HepG2 (cell line): ENCODE results near the gene TEX22. TPM values are rescaled to one million over a fixed set of nuclear protein-coding genes. Genes with fewer than 3 reads are reported as not detected.

Source experiments
- ARID2 ChIP-seq: sonication (generic); formaldehyde crosslinking; IDR thresholded peaks from 2 replicates; pipeline ENCODE4 v1.8.1; 2022; ENCODE audit warnings: mild to moderate bottlenecking, missing genetic modification reagents, borderline replicate concordance
- ARNT2 ChIP-seq: sonication (generic); formaldehyde crosslinking; IDR thresholded peaks from 2 replicates; pipeline ENCODE4 v1.8.0; 2022; ENCODE audit warnings: mild to moderate bottlenecking, low read depth, missing genetic modification reagents, moderate library complexity
- ELF3 ChIP-seq: IDR thresholded peaks from 2 replicates; pipeline ENCODE4 v1.6.1; 2016; ENCODE audit warnings: missing genetic modification reagents, missing compliant biosample characterization
- GATAD1 ChIP-seq: IDR thresholded peaks from 2 replicates; pipeline ENCODE4 v1.6.1; 2016; ENCODE audit warnings: missing genetic modification reagents, missing compliant biosample characterization
- GZF1 ChIP-seq: sonication (generic); formaldehyde crosslinking; IDR thresholded peaks from 2 replicates; pipeline ENCODE4 v1.5.1; 2020; ENCODE audit warnings: mild to moderate bottlenecking, missing genetic modification reagents
- HMGA1 ChIP-seq: sonication (generic); formaldehyde crosslinking; conservative IDR thresholded peaks from 2 replicates; pipeline ENCODE4 v1.4.0; 2020; ENCODE audit warnings: missing genetic modification reagents
- PRMT3 ChIP-seq: sonication (generic); formaldehyde crosslinking; IDR thresholded peaks from 2 replicates; pipeline ENCODE4 v1.8.1; 2022; ENCODE audit warnings: low read depth, mild to moderate bottlenecking, moderate library complexity, missing genetic modification reagents, borderline replicate concordance
- YEATS2 ChIP-seq: sonication (generic); formaldehyde crosslinking; IDR thresholded peaks from 2 replicates; pipeline ENCODE4 v1.4.0; 2020; ENCODE audit warnings: missing genetic modification reagents, borderline replicate concordance
- ZNF772 ChIP-seq: sonication (generic); formaldehyde crosslinking; IDR thresholded peaks from 2 replicates; pipeline ENCODE4 v1.5.0; 2020; ENCODE audit warnings: mild to moderate bottlenecking, missing genetic modification reagents
- ZSCAN30 ChIP-seq: sonication (generic); formaldehyde crosslinking; IDR thresholded peaks from 2 replicates; pipeline ENCODE4 v1.5.0; 2020; ENCODE audit warnings: mild to moderate bottlenecking, missing genetic modification reagents
- polyA plus RNA-seq, 8 experiments: library from polyadenylated mRNA; depleted of rRNA in 3 of 8; stranded (reverse) in 7 of 8; unstranded in 1 of 8; fragments of >200 nt; fragmentation: Illumina TruSeq in 4 of 8; extraction: Trizol in 4 of 8; gene quantifications; 2 replicates each; pipeline versions ENCODE4 v1.2.1 to v1.2.3, GENCODE V29; 2011 to 2016; ENCODE audit warnings: low read depth in 4 of 8, missing spikeins in 1 of 8, mixed read lengths in 1 of 8; ENCODE audit not compliant: insufficient read depth in 1 of 8
- total RNA-seq, 5 experiments: library from RNA; depleted of rRNA; stranded (reverse); fragments of >200 nt; fragmentation: Illumina TruSeq; extraction: Trizol; gene quantifications; 2 replicates each; pipeline ENCODE4 v1.2.3, GENCODE V29; 2016; ENCODE audit warnings: low read depth in 1 of 5
- TF ChIP-seq, protein P1 (sequence below): sonication (generic); formaldehyde crosslinking; IDR thresholded peaks from 2 replicates; pipeline ENCODE4 v1.8.0; 2022; ENCODE audit warnings: mild to moderate bottlenecking, missing genetic modification reagents
- TF ChIP-seq, protein P2 (sequence below): sonication (generic); formaldehyde crosslinking; IDR thresholded peaks from 2 replicates; pipeline ENCODE4 v1.4.0; 2020; ENCODE audit warnings: missing genetic modification reagents
- TF ChIP-seq, protein P3 (sequence below): sonication (generic); formaldehyde crosslinking; IDR thresholded peaks from 2 replicates; pipeline ENCODE4 v1.4.0; 2020; ENCODE audit warnings: missing genetic modification reagents, borderline replicate concordance
- TF ChIP-seq, protein P4 (sequence below): sonication (generic); formaldehyde crosslinking; IDR thresholded peaks from 2 replicates; pipeline ENCODE4 v1.5.0; 2020; ENCODE audit warnings: mild to moderate bottlenecking, missing genetic modification reagents
- TF ChIP-seq, protein P5 (sequence below): sonication (generic); formaldehyde crosslinking; IDR thresholded peaks from 2 replicates; pipeline ENCODE4 v1.8.0; 2022; ENCODE audit warnings: mild to moderate bottlenecking, missing genetic modification reagents; ENCODE audit not compliant: insufficient replicate concordance
- TF ChIP-seq, protein P6 (sequence below), 2 experiments: fragments of 450-650 bp in 1 of 2; sonication (generic) in 1 of 2; formaldehyde crosslinking; IDR thresholded peaks; 2 replicates each; pipeline versions ENCODE4 v1.5.0 to v1.8.0; 2020 to 2022; ENCODE audit warnings: mild to moderate bottlenecking in 1 of 2, missing genetic modification reagents in 1 of 2

TEX22 gene
- total and polyA plus RNA-seq, 2 of the 13 experiments (the other 11 are each of a cell fraction or from before 2014, with no cell fraction given): 0.07 to 0.27 TPM

DNA sequence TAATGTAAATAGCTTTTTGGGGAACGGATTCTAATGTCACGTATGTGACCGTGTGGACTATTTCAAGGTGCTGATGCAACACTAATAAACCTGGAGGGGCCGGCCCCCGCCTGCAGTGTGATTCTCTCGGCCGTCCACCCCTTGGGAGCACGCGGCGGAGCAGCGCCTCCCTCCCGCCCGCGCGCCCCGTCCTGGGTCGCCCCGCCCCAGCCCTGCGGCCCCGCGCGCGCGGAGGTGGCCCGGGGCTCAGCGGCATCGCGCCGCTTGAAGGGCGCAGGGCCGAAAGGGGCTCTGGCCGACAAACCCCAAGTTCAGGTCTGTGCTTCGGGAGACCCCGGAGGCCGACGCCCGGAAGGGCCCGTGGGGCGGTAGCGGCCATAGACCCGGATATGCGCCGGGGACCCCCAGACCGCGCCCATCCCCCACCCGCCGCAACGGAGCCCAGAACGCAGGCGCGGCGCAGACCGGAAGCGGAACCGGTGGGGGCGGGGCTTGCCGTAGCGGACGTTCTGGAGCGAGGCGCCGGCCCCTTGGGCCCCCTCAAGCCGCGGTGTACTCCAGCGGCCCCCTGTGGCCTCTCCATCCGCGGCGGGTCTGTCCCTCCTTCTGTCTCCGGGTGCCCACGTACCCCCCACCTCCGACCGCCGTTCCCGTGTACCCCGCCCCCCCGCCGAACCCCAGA, at the start of gene TEX22 (continued):
- TF ChIP-seq, protein P1, sequence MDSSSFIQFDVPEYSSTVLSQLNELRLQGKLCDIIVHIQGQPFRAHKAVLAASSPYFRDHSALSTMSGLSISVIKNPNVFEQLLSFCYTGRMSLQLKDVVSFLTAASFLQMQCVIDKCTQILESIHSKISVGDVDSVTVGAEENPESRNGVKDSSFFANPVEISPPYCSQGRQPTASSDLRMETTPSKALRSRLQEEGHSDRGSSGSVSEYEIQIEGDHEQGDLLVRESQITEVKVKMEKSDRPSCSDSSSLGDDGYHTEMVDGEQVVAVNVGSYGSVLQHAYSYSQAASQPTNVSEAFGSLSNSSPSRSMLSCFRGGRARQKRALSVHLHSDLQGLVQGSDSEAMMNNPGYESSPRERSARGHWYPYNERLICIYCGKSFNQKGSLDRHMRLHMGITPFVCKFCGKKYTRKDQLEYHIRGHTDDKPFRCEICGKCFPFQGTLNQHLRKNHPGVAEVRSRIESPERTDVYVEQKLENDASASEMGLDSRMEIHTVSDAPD (CRISPR knock-in tag): no peak
- TF ChIP-seq, protein P2, sequence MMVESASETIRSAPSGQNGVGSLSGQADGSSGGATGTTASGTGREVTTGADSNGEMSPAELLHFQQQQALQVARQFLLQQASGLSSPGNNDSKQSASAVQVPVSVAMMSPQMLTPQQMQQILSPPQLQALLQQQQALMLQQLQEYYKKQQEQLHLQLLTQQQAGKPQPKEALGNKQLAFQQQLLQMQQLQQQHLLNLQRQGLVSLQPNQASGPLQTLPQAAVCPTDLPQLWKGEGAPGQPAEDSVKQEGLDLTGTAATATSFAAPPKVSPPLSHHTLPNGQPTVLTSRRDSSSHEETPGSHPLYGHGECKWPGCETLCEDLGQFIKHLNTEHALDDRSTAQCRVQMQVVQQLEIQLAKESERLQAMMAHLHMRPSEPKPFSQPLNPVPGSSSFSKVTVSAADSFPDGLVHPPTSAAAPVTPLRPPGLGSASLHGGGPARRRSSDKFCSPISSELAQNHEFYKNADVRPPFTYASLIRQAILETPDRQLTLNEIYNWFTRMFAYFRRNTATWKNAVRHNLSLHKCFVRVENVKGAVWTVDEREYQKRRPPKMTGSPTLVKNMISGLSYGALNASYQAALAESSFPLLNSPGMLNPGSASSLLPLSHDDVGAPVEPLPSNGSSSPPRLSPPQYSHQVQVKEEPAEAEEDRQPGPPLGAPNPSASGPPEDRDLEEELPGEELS (CRISPR knock-in tag): peak; percentile 55
- TF ChIP-seq GZF1 (CRISPR knock-in tag): no peak
- TF ChIP-seq, protein P3, sequence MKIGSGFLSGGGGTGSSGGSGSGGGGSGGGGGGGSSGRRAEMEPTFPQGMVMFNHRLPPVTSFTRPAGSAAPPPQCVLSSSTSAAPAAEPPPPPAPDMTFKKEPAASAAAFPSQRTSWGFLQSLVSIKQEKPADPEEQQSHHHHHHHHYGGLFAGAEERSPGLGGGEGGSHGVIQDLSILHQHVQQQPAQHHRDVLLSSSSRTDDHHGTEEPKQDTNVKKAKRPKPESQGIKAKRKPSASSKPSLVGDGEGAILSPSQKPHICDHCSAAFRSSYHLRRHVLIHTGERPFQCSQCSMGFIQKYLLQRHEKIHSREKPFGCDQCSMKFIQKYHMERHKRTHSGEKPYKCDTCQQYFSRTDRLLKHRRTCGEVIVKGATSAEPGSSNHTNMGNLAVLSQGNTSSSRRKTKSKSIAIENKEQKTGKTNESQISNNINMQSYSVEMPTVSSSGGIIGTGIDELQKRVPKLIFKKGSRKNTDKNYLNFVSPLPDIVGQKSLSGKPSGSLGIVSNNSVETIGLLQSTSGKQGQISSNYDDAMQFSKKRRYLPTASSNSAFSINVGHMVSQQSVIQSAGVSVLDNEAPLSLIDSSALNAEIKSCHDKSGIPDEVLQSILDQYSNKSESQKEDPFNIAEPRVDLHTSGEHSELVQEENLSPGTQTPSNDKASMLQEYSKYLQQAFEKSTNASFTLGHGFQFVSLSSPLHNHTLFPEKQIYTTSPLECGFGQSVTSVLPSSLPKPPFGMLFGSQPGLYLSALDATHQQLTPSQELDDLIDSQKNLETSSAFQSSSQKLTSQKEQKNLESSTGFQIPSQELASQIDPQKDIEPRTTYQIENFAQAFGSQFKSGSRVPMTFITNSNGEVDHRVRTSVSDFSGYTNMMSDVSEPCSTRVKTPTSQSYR (CRISPR knock-in tag): peak; percentile 98
- peak; percentile 85 for TF ChIP-seq GATAD1 (CRISPR knock-in tag)
- TF ChIP-seq ELF3 (CRISPR knock-in tag): peak; percentile 44
- TF ChIP-seq PRMT3 (CRISPR knock-in tag): no peak
- TF ChIP-seq, protein P4, sequence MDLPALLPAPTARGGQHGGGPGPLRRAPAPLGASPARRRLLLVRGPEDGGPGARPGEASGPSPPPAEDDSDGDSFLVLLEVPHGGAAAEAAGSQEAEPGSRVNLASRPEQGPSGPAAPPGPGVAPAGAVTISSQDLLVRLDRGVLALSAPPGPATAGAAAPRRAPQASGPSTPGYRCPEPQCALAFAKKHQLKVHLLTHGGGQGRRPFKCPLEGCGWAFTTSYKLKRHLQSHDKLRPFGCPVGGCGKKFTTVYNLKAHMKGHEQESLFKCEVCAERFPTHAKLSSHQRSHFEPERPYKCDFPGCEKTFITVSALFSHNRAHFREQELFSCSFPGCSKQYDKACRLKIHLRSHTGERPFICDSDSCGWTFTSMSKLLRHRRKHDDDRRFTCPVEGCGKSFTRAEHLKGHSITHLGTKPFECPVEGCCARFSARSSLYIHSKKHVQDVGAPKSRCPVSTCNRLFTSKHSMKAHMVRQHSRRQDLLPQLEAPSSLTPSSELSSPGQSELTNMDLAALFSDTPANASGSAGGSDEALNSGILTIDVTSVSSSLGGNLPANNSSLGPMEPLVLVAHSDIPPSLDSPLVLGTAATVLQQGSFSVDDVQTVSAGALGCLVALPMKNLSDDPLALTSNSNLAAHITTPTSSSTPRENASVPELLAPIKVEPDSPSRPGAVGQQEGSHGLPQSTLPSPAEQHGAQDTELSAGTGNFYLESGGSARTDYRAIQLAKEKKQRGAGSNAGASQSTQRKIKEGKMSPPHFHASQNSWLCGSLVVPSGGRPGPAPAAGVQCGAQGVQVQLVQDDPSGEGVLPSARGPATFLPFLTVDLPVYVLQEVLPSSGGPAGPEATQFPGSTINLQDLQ (CRISPR knock-in tag): peak; percentile 71; the same call in 1 of the 2 replicates
- TF ChIP-seq, protein P5, sequence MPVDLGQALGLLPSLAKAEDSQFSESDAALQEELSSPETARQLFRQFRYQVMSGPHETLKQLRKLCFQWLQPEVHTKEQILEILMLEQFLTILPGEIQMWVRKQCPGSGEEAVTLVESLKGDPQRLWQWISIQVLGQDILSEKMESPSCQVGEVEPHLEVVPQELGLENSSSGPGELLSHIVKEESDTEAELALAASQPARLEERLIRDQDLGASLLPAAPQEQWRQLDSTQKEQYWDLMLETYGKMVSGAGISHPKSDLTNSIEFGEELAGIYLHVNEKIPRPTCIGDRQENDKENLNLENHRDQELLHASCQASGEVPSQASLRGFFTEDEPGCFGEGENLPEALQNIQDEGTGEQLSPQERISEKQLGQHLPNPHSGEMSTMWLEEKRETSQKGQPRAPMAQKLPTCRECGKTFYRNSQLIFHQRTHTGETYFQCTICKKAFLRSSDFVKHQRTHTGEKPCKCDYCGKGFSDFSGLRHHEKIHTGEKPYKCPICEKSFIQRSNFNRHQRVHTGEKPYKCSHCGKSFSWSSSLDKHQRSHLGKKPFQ (CRISPR knock-in tag): no peak
- TF ChIP-seq YEATS2: peak; percentile 81; the same call in 1 of the 2 replicates
- TF ChIP-seq, protein P6, sequence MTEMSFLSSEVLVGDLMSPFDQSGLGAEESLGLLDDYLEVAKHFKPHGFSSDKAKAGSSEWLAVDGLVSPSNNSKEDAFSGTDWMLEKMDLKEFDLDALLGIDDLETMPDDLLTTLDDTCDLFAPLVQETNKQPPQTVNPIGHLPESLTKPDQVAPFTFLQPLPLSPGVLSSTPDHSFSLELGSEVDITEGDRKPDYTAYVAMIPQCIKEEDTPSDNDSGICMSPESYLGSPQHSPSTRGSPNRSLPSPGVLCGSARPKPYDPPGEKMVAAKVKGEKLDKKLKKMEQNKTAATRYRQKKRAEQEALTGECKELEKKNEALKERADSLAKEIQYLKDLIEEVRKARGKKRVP (CRISPR knock-in tag; IDR thresholded peaks at IDR 0.05): peak in 1 of 2 experiments; percentile 37; a peak in 1 of 4 replicates
- TF ChIP-seq ZSCAN30 (CRISPR knock-in tag): no peak
- peak; percentile 74; the same call in 1 of the 2 replicates for TF ChIP-seq ARID2 (CRISPR knock-in tag)
- 0 out of 2 replicates have a peak, but pooled peaks have one; percentile 10 for TF ChIP-seq ZNF772 (CRISPR knock-in tag)
- peak; percentile 59; the same call in 1 of the 2 replicates for TF ChIP-seq ARNT2 (CRISPR knock-in tag)
- no peak for TF ChIP-seq HMGA1 (CRISPR knock-in tag)
